GM20000 (cell line): ENCODE data around the gene RAB25.

Experiments used
- DNase-seq: peaks from one replicate; pipeline ENCODE4 v3.0.0; 2012; ENCODE audit warnings: low spot score
- TF ChIP-seq, protein P1 (sequence below): IDR thresholded peaks from 2 replicates; pipeline ENCODE4 v1.5.1; 2012; ENCODE audit warnings: mild to moderate bottlenecking, control low read depth; ENCODE audit errors: extremely low read depth, missing control alignments

Gene RAB25

DNA sequence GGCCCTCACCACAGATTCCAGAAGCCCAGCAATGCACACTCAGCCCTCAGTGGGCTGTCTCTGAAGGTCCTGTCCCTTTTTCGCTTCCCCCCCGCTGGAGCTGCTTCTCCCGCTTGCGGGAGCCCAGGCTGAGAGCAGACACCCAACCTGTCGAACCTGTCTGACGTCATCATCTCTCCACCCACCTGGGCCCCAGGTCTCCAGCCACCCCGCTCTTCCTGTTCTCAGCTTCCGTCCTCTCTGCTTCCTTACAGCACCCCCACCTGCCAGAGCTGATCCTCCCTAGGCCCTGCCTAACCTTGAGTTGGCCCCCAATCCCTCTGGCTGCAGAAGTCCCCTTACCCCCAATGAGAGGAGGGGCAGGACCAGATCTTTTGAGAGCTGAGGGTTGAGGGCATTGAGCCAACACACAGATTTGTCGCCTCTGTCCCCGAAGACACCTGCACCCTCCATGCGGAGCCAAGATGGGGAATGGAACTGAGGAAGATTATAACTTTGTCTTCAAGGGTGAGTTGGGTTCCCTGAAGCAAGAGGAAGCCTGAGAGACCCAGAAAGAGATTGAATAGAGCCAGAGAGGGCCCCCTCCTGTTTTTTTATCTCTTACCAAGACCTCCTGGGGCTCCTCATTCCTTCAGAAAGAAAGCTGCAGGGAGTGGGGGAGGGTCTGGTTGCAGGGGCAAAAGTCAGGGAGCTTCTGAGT lies at the start of gene RAB25:
RAB25 (plus strand) TSS at position 224 of the 700 bp plus-strand sequence; CDS start at position 465, 241 bp downstream.
- no peak for DNase-seq
- TF ChIP-seq, protein P1, sequence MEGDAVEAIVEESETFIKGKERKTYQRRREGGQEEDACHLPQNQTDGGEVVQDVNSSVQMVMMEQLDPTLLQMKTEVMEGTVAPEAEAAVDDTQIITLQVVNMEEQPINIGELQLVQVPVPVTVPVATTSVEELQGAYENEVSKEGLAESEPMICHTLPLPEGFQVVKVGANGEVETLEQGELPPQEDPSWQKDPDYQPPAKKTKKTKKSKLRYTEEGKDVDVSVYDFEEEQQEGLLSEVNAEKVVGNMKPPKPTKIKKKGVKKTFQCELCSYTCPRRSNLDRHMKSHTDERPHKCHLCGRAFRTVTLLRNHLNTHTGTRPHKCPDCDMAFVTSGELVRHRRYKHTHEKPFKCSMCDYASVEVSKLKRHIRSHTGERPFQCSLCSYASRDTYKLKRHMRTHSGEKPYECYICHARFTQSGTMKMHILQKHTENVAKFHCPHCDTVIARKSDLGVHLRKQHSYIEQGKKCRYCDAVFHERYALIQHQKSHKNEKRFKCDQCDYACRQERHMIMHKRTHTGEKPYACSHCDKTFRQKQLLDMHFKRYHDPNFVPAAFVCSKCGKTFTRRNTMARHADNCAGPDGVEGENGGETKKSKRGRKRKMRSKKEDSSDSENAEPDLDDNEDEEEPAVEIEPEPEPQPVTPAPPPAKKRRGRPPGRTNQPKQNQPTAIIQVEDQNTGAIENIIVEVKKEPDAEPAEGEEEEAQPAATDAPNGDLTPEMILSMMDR: no peak

DNA sequence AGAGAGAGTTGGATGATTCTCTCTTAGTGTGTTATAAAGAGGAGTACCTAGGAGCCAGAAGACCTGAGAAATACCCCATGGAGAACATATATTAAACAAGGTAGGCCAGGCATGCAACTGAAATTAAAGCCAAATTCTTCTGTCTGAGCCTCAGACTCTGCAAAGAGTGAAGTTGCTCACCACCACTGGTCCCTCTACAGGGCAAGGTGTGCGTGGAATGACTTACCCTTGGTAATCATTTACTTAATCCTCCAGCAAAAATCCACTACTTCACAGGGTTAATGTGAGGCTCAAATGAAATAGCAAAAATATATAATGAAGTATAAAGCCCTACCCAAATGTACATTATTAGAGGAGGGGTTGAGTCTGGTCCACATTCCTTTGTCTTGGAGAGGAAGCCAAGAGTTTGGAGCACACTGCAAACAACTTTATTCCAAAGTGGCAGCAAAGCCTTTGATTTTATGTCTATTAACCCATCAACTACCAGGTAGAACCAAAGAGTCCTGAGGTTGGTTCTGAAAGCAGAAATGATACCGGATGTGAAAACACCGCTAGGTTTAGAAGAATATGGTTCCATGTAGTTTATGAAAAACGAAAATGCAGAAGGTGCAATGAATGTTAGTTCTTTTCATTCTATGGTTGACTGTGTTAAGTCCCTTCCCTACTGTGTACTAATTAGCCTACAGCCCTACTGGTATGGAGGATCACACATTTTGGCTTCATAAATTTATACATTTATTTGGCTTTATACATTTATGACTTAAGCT lies 48.7 kb upstream of the RAB25 start:
- peak; percentile 62 for DNase-seq
- TF ChIP-seq, protein P1: no peak

DNA sequence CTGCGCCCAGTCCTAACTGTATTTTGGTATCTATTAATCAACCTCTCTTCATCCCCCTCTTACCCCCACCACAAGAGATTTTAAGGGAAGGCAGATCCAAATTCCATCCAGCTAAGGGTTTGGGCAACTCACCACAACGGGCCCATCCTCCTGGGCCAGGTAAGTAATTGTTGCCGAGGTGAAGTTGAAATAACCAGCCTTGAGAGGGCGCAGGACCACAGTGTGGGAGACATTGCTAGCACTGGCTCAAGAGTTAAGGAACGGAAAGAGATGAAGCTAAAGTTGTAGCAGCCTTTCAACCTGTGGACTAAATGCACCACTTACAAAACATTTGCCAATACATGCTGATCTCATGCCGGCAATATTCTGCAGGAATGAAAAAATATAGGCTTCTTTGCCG lies 46.1 kb upstream of the RAB25 start:
- TF ChIP-seq, protein P1: no peak
- no peak for DNase-seq

GRCh38 chr1:156019946-156020292 lies 41.0 kb upstream of the RAB25 start:
- TF ChIP-seq, protein P1: no peak
- DNase-seq: no peak

- peak; percentile 93 for DNase-seq
- TF ChIP-seq, protein P1: no peak
These were observed 40.5 kb upstream of the RAB25 start, which contains the start of gene SSR2 for GRCh38 chr1:156020293-156021092. Gene SSR2, minus strand, starts transcription at chr1:156020951. Its CDS starts 784 bp downstream, at chr1:156020167.

- TF ChIP-seq, protein P1: no peak
- no peak for DNase-seq
These were observed 39.9 kb upstream of the RAB25 start for GRCh38 chr1:156021093-156021428.

DNA sequence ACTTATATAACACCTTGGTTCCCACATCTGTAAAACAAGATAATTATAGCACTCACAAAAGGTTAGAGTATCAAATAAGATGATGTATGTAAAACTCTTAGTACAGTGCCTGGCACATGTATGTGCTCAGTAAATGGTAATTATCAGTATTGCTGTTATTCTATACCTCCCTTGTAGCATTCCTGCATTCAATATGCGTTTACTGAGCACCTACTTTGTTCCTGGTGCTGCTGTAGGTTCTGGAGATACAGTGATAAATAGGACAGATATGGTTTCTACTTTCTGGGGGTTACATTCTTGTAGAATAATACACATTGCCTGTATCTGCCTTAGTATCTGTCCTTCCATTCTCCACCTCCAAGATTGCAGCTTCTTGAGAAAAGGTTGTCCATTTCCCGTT lies 39.0 kb upstream of the RAB25 start:
- TF ChIP-seq, protein P1: no peak
- DNase-seq: no peak
